Natural killer cell (primary cell): ENCODE measurements around the gene STOML2. TPM values are rescaled to one million over a fixed set of nuclear protein-coding genes. Genes with fewer than 3 reads are reported as not detected.

ENCODE experiments used
- ATAC-seq, 3 donors: fragments of 150-1000 bp in 2 of 3; fragments of 200-7000 bp in 1 of 3; cut with Tn5 transposase; 1 replicate in 1 of 3; 2 replicates in 2 of 3; pipeline ENCODE4 v1.10.0; 2021; ENCODE audit warnings: mild to moderate bottlenecking in 2 of 3, moderate library complexity in 2 of 3
- DNase-seq, 2 donors: peaks; one replicate each; pipeline versions ENCODE4 v3.0.0 to v3.0.0-alpha.2; 2013 to 2021; ENCODE audit warnings: mixed read lengths in 1 of 2
- H3K27ac ChIP-seq: one replicate; pipeline ENCODE4 v1.5.1; 2013; ENCODE audit warnings: mild to moderate bottlenecking, low read length
- H3K27me3 ChIP-seq: one replicate; pipeline ENCODE4 v1.6.1; 2013; ENCODE audit warnings: low read length; ENCODE audit not compliant: control insufficient read depth, insufficient read depth
- H3K36me3 ChIP-seq: one replicate; pipeline ENCODE4 v1.6.1; 2013; ENCODE audit warnings: low read length; ENCODE audit not compliant: control insufficient read depth, insufficient read depth
- H3K4me1 ChIP-seq: one replicate; pipeline ENCODE4 v1.6.1; 2013; ENCODE audit warnings: low read length; ENCODE audit not compliant: control insufficient read depth, insufficient read depth
- H3K4me3 ChIP-seq: one replicate; pipeline ENCODE4 v1.5.1; 2013; ENCODE audit warnings: low read length
- H3K9me3 ChIP-seq: one replicate; pipeline ENCODE4 v1.6.1; 2013; ENCODE audit warnings: low read length; ENCODE audit not compliant: control insufficient read depth, insufficient read depth
- H3K27ac Mint-ChIP-seq, 2 donors: one replicate each; pipeline ENCODE4 v1.8.0; 2022; ENCODE audit warnings: mild to moderate bottlenecking in 2 of 2, mixed read lengths in 2 of 2, moderate library complexity in 1 of 2
- H3K27me3 Mint-ChIP-seq, 2 donors: one replicate each; pipeline ENCODE4 v1.8.0; 2022; ENCODE audit warnings: low read depth in 2 of 2, mixed read lengths in 2 of 2
- H3K36me3 Mint-ChIP-seq: one replicate; pipeline ENCODE4 v1.8.0; 2022; ENCODE audit warnings: mixed read lengths
- H3K4me1 Mint-ChIP-seq, 2 donors: one replicate each; pipeline ENCODE4 v1.8.0; 2022; ENCODE audit warnings: mixed read lengths in 2 of 2
- H3K4me3 Mint-ChIP-seq: one replicate; pipeline ENCODE4 v1.8.0; 2022; ENCODE audit warnings: mild to moderate bottlenecking, moderate library complexity, mixed read lengths
- H3K9me3 Mint-ChIP-seq, 2 donors: one replicate each; pipeline ENCODE4 v1.8.0; 2022; ENCODE audit warnings: mixed read lengths in 2 of 2
- WGBS: methylation state at CpG from one replicate; pipeline ENCODE4 v1.1.7; 2013; ENCODE audit warnings: missing lambda C conversion rate; ENCODE audit not compliant: insufficient coverage; 5-methylcytosine and 5-hydroxymethylcytosine counted together
- intact Hi-C: fragments of 100-400 bp; cut with micrococcal nuclease; formaldehyde crosslinking; loops from one replicate; pipeline ENCODE4 v1.14.2; 2022
- total RNA-seq, 4 donors: library from RNA; stranded (reverse); fragments of 120-200 nt in 1 of 4; gene quantifications; one replicate each; pipeline versions ENCODE4 v1.2.3 to v1.2.4, GENCODE V29; 2013 to 2022
- TF ChIP-seq, protein P1 (sequence below): fragments of 200-600 bp; IDR thresholded peaks from one replicate; pipeline ENCODE4 v1.8.0; 2022; ENCODE audit warnings: antibody characterized with exemption

The STOML2 gene
- total RNA-seq, 3 donors from 2014 or later (not counting 1 experiment from before 2014, with no cell fraction given), result 41.4 to 43.9 (median 41.6) TPM

DNA sequence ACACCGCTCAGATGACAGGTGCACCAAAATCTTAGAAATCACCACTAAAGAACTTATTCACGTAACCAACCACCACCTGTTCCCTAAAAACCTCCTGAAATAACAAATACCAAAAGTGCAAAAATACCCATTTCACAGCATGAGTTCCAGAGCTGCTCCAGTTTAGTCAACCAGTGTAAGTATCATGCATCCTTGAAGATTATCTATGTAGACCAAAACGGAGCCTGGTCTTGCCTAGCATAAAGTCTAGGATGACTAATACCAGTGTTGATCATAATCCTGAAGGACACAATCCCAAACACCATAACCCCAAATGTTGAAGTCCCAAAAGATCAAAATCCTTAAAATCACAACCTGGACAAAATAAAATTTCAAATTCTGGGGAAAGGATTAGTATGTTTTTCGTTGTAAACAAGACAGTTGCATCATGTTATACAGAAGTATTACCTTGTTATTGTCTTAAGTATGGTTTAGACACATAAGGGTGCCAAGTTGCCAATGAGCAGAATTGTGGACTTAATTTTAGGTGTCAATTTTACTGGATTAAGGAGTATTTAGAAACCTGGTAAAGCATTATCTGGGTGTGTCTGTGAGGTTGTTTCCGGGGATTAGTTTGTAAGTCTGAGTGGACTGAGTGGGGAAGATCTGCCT lies 48.6 kb downstream of the STOML2 start:
- intact Hi-C loops, result no loop called here
- Histone ChIP-seq H3K27me3 (no peaks in the 10 kb centered on the region), H3K27ac (no peak overlapping the region), H3K36me3 (peaks cover 51% of the 10 kb centered on the region), H3K9me3 (no peaks in the 10 kb centered on the region), H3K4me3 (no peak overlapping the region), H3K4me1 (no peaks in the 10 kb centered on the region)
- Mint-ChIP-seq H3K4me3 (no peak overlapping the region), H3K27me3 (no peaks in the 10 kb centered on the region), H3K36me3 (peaks cover 25% of the 10 kb centered on the region), H3K9me3 (no peaks in the 10 kb centered on the region), H3K4me1 (peaks cover 9 to 11% of the 10 kb centered on the region in 2 donors), H3K27ac (peak overlapping the region; percentile 24 to 57)
- TF ChIP-seq, protein P1, sequence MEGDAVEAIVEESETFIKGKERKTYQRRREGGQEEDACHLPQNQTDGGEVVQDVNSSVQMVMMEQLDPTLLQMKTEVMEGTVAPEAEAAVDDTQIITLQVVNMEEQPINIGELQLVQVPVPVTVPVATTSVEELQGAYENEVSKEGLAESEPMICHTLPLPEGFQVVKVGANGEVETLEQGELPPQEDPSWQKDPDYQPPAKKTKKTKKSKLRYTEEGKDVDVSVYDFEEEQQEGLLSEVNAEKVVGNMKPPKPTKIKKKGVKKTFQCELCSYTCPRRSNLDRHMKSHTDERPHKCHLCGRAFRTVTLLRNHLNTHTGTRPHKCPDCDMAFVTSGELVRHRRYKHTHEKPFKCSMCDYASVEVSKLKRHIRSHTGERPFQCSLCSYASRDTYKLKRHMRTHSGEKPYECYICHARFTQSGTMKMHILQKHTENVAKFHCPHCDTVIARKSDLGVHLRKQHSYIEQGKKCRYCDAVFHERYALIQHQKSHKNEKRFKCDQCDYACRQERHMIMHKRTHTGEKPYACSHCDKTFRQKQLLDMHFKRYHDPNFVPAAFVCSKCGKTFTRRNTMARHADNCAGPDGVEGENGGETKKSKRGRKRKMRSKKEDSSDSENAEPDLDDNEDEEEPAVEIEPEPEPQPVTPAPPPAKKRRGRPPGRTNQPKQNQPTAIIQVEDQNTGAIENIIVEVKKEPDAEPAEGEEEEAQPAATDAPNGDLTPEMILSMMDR, result no peak
- ATAC-seq (no peak), DNase-seq (no peak)
- WGBS, result 58% methylated on average over 5 of the region's 5 CpGs

DNA sequence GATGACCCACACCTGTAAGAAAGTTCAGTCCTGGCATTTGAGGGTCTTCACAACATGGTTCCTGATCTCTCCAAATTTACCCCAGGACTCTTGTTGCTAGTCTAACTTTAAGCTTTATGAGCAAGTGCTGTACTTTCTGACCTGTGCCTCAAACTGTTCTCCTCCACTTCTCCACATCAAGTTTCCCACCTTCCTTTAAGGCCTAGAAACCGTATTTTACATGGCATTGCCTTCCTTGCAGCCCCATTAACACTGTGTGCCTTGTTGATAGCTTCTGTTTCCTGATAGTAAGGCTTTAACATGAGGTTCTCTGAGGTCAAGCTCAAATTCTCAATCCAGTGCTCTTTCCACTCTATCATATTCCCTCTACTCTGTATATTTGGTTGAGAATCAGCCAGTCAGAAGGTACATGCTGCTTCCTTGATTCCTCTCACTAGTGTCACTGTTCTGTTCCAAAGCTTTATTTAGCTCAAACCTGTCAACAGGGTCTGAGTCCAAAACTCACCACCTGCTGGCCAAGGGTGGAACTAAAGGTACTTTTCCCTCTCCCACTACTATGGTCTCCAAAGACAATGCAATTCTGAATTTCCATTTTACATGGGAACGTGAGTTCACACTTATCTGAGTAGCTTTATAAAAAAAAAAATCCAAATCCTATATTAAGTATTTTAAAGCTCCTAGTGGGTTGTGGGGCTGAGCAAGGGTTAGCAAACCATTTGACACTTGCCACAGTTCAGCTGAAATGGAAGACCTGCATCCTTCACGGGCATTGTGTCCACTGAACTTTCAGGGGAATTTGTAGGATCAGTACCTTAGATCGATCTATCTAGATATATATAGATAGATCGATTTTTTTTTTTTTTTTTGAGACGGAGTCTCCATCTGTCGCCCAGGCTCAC lies 51.6 kb downstream of the STOML2 start:
- ATAC-seq, result peak; percentile 60 to 87 (median 69)
- DNase-seq, result peak in 1 of 2 donors; percentile 72
- WGBS, result 92% methylated on average over 5 of the region's 7 CpGs
- intact Hi-C loops, result loop anchor here (1.0 kb wide), 1 partner anchor 152 kb away; no protein-coding TSS in a partner anchor
- no peak overlapping the region for H3K27ac ChIP-seq
- no peak overlapping the region for H3K4me3 Mint-ChIP-seq
- peaks cover 27% of the 10 kb centered on the region for H3K36me3 ChIP-seq
- peak overlapping the region; percentile 21 to 58 for H3K27ac Mint-ChIP-seq
- TF ChIP-seq, protein P1, result peak; percentile 69
- H3K27me3 Mint-ChIP-seq, result no peaks in the 10 kb centered on the region
- H3K9me3 ChIP-seq, result no peaks in the 10 kb centered on the region
- H3K36me3 Mint-ChIP-seq, result no peaks in the 10 kb centered on the region
- H3K9me3 Mint-ChIP-seq, result no peaks in the 10 kb centered on the region
- H3K27me3 ChIP-seq, result no peaks in the 10 kb centered on the region
- peaks cover 6 to 9% of the 10 kb centered on the region in 2 donors for H3K4me1 Mint-ChIP-seq
- no peak overlapping the region for H3K4me3 ChIP-seq
- no peaks in the 10 kb centered on the region for H3K4me1 ChIP-seq

Other genes starting within 250 kb of the STOML2 start
- gene PHF24, start 144.8 kb downstream of the STOML2 start, total RNA-seq, result not detected
- gene DNAJB5, start 113.4 kb downstream of the STOML2 start, total RNA-seq, result 1 to 10 TPM; 1.1 to 2.4 (median 1.9) TPM
- gene VCP, start 30.5 kb downstream of the STOML2 start, total RNA-seq, result 100 to 1,000 TPM; 303 to 338 (median 322) TPM
- gene FANCG, start 23.2 kb downstream of the STOML2 start, total RNA-seq, result 10 to 100 TPM; 33.9 to 38.9 (median 35.7) TPM
- gene PIGO, start 6.5 kb downstream of the STOML2 start, total RNA-seq, result 10 to 100 TPM; 23.6 to 28.2 (median 27.7) TPM
- 10 to 100 TPM; 21.0 to 28.3 (median 23.9) TPM for gene ATOSB, start 12.7 kb upstream of the STOML2 start, total RNA-seq
- under 1 TPM; 0.21 to 0.78 (median 0.27) TPM for gene UNC13B, start 58.9 kb upstream of the STOML2 start, total RNA-seq